VCaP (cell line): ENCODE measurements around the gene IQUB.

Experiments used
- H3K27ac ChIP-seq: fragments of 450-650 bp; 2 replicates; pipeline ENCODE4 v1.5.1; 2017
- CTCF ChIP-seq: fragments of 450-650 bp; conservative IDR thresholded peaks from 2 replicates; pipeline ENCODE4 v1.5.1; 2017; ENCODE audit warnings: mild to moderate bottlenecking, moderate library complexity

Gene IQUB

GRCh38 chr7:123440101-123440548 is 94.3 kb downstream of the IQUB start:
- TF ChIP-seq CTCF, result no peak
- no peak overlapping the region for H3K27ac ChIP-seq

GRCh38 chr7:123439191-123439590 is 95.2 kb downstream of the IQUB start:
- H3K27ac ChIP-seq, result no peak overlapping the region
- no peak for TF ChIP-seq CTCF

DNA sequence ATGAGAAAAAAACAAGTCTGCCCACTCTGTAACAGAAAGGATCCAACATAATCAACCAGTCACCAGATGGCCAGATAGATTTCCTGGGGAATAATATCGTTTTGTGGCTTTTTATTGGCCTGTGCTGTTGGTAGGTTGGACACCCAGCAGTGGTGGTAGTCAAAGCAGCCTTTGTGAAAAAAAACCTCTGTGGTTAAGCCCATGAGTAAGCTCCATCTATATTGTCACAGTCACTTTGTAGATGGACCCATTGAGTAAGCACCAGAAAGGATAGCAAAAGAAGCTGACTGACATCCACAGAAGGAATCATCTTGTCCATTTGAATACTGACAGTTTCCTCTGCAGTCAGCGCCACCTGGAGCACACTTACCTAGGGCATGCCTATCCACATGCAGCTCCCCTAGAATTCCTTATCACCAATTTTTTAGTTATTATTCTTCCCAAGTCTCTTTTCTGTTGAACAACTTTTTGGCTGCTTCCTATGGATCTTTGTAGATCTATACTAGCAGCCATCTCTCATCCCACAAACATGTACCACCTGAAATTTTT is 96.9 kb downstream of the IQUB start:
- TF ChIP-seq CTCF, result no peak
- no peak overlapping the region for H3K27ac ChIP-seq

GRCh38 chr7:123435080-123435700 is 99.2 kb downstream of the IQUB start:
- no peak overlapping the region for H3K27ac ChIP-seq
- TF ChIP-seq CTCF, result no peak

DNA sequence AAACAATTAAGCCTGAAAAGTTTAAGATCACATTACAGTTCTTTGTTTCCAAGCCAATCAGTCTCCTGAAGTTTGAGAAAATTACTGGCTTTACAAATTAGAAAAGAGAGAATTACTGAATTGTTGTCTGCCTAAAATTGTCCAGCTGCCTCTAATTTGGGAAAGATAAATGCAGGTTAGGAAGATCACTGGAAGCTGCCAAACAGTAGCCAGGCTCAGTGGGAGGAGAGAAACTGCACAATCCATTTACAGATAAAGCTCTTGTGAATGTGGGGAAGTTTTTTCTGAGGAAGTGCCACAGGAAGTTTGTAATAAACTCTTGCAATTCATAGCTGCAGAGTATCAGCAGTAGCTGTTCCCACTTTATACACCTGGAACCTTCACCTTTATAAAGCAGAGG is 100.7 kb downstream of the IQUB start:
- no peak for TF ChIP-seq CTCF

DNA sequence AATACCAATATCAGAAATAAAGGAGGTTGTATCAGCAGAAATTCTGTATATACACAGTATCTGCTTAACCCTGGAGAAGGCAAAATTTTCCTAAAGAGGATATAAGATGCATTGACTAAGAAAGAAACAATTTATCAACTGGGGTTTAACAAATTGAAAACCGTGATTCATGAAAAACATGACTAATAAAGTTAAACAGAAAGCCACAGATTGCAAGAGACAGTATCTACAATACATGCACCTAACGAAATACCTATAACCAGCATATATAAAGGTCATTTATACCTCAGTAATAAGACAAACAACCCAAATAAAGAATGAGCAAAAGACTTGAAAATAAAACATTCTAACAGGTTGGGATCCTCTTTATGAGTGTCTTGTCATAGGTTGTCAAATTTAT is 101.8 kb downstream of the IQUB start:
- H3K27ac ChIP-seq, result no peak overlapping the region
- no peak for TF ChIP-seq CTCF

More for the DNA sequence above, 100.7 kb downstream of the IQUB start:
- H3K27ac ChIP-seq, result peak overlapping the region; percentile 14; the same call in 1 of the 2 replicates

DNA sequence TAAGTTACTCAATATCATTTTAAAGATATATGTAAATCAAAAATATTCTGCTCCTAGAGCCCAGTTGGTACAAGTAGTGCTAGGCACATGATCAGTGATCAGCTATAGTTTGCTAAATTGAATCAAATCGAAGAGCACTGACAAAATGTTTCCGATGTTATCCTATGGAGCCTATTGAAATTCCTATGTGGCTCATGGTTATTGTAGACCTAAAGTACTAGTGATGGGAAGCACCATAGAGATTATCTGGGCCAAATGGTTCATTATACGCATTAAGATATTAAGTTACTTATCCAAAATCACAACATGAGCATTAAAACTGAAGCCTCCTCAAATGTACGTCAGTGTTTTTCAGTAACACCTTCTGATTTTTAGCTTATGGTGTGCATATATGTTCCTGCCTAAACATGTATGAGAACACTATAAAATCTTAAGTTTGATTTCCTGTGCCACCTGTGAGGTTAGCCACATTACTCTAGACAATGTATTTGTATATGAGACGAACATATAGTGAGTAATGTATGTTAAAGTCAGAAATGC is 103.2 kb downstream of the IQUB start:
- no peak for TF ChIP-seq CTCF
- no peak overlapping the region for H3K27ac ChIP-seq
